Stimulated activated CD8-positive, alpha-beta memory T cell treated with anti-CD3 and anti-CD28 coated beads, Interleukin-12 subunit alpha, Interleukin-12 subunit beta, amount 100 ng/mL, for 1 hour (primary cell): Measurements from ENCODE around the gene ADCY7.
"Not testable (repeated sequence)": the region's sequence is repeated elsewhere in the genome, so short reads cannot be mapped to it uniquely, and the experiment has no call there.

ENCODE experiments used
- DNase-seq: peaks from one replicate; pipeline ENCODE4 v3.0.0-alpha.2; 2020; ENCODE audit warnings: low read depth

Gene ADCY7

GRCh38 chr16:50266337-50267091 is at the start of gene ADCY7:
ADCY7 (plus strand) TSS chr16:50266551; CDS start chr16:50288180, 21,629 bp downstream.
- peak; percentile 71 for DNase-seq

DNA sequence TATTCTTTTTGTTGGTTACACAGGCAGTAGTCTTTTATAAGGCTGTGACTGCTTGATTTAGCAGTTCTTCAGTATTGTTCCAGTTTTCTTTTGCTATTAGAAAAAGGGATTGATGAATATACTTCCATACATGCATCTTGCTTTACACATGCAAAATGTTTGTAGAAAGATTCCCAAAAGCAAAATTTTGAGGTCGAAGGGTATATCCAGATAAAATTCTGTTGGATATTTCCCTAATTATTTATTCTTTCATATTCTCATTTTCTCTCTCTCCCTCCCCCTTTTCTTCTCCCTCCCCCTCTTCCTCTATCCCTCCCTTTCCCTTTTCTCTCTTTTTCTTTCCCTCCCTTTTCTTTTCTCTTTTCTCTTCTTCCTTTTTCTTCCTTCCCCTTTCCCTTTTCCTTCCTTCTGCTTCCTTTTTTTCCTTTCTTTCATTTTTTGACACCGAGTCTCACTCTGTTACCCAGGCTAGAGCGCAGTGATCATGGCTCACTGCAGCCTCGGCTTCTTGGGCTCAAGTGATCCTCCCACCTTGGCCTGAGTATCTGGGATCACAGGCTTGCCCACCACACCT is 46.9 kb upstream of the ADCY7 start:
- DNase-seq, result no peak

GRCh38 chr16:50224286-50224685 is 42.1 kb upstream of the ADCY7 start:
- no peak for DNase-seq

GRCh38 chr16:50227120-50227519 is 39.2 kb upstream of the ADCY7 start:
- DNase-seq, result no peak

- DNase-seq, result no peak
Measured at GRCh38 chr16:50227665-50228064, 38.7 kb upstream of the ADCY7 start.

- DNase-seq, result no peak
Measured at GRCh38 chr16:50228364-50228868, 37.9 kb upstream of the ADCY7 start.

- no peak for DNase-seq
Measured at GRCh38 chr16:50229149-50229726, 37.1 kb upstream of the ADCY7 start.

GRCh38 chr16:50234771-50235556 is 31.4 kb upstream of the ADCY7 start:
- DNase-seq, result no peak

- no peak for DNase-seq
Measured at GRCh38 chr16:50235581-50235980, 30.8 kb upstream of the ADCY7 start.

- no peak for DNase-seq
Measured at GRCh38 chr16:50238314-50238713, 28.0 kb upstream of the ADCY7 start.

GRCh38 chr16:50238868-50239301 is 27.5 kb upstream of the ADCY7 start:
- no peak for DNase-seq

GRCh38 chr16:50243024-50243423 is 23.3 kb upstream of the ADCY7 start:
- not testable (repeated sequence) for DNase-seq

GRCh38 chr16:50244140-50244503 is 22.2 kb upstream of the ADCY7 start:
- DNase-seq, result no peak

- DNase-seq, result no peak
Measured at GRCh38 chr16:50244504-50245416, 21.6 kb upstream of the ADCY7 start.

- DNase-seq, result no peak
Measured at GRCh38 chr16:50245417-50246298, 20.7 kb upstream of the ADCY7 start.

GRCh38 chr16:50246299-50247122 is 19.8 kb upstream of the ADCY7 start:
- no peak for DNase-seq

DNA sequence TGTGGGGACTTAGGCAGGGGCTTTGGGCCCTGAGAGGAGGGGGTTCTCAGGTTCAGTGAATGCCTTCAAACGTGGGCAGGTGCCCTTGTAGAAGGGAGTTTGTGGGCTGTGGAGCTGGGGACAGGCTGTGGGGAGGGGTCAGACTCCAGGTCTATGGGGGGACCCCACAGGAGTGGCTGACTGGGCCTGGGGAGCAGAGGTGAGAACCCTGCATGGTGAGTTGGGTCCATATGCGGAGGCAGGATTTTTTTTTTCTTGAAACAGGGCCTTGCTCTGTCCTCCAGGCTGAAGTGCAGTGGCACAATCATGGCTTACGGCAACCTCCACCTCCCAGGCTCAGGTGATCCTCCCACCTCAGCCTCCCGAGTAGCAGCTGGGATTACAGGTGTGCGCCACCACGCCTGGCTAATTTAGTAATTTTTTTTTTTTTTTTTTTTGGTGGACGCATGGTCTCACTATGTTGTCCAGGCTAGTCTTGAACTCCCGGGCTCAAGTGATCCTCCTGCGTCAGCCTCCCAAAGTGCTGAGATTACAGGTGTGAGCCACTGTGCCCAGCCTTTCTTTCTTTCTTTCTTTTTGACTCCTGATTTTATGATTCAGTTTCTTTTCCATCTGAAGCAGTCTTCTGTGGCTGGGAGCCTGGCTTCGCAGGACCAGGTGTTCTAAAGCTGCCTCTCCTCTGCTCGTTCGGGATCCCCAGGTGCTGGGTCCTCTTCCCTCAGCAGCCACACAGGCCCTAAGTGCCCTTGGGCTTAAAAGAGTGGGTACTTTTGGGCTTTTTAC is 19.0 kb upstream of the ADCY7 start:
- DNase-seq, result no peak

DNA sequence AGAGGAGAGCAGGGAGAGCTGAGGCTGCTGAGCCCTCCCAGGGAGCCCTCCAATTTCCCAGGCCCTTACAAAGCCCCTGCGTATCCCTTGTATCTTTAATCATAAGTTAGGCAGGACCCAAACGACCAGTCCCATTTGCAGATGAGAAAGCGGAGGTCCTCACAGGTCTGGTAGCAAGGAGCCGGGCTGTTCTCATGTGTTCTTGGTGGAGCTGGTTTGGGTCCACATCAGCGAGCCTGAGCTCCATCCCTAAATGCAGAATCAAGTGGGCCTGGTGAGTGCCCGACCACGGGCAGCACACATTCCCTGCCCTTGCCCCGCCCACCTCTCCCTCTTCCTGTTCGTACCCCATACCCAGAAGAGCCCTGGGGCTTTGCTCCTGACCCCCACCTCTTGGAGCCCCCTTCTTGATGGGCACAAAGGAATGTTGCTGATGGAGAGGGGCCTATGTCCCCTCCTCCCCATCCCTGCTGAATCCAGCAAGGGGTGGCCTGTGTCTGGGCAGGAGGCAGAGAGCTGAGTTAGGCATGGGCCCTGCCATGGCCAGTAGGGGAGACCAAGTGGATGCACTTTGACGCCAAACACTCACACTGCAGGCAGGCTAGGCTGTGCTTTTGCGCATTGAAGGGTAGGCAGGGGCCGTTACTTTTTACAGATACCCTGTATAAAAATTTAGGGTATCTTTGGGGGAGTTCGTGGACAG is 18.3 kb upstream of the ADCY7 start:
- DNase-seq, result no peak
